GM13976 (cell line): ENCODE measurements around the gene UNC5A.

Experiments used
- DNase-seq: peaks from one replicate; pipeline ENCODE4 v3.0.0; 2012; ENCODE audit warnings: low spot score
- CTCF ChIP-seq: IDR thresholded peaks from 2 replicates; pipeline ENCODE4 v1.5.1; 2012; ENCODE audit warnings: borderline replicate concordance, mild to moderate bottlenecking; ENCODE audit not compliant: insufficient read depth; ENCODE audit errors: extremely low read depth, missing control alignments, control extremely low read depth
- in situ Hi-C: fragments of 300-500 bp; cut with MboI; formaldehyde crosslinking; loops from one replicate; pipeline ENCODE4 v1.12.0; 2022; ENCODE audit warnings: low sequenced_read_pairs, mixed read lengths, inconsistent platforms; ENCODE audit not compliant: unreplicated experiment

The UNC5A gene

GRCh38 chr5:176802116-176802784 lies 8.1 kb upstream of the UNC5A start:
- DNase-seq = no peak
- no peak for TF ChIP-seq CTCF
- in situ Hi-C loops = no loop called here

- no peak for DNase-seq
- no peak for TF ChIP-seq CTCF
- in situ Hi-C loops = no loop called here
Measured at GRCh38 chr5:176803068-176803942, 7.1 kb upstream of the UNC5A start.

- in situ Hi-C loops = no loop called here
- no peak for TF ChIP-seq CTCF
- DNase-seq = no peak
Measured at GRCh38 chr5:176803943-176804498, 6.3 kb upstream of the UNC5A start.

GRCh38 chr5:176806137-176806536 lies 4.2 kb upstream of the UNC5A start:
- DNase-seq = no peak
- no peak for TF ChIP-seq CTCF
- in situ Hi-C loops = no loop called here

GRCh38 chr5:176809544-176810080 lies 747 bp upstream of the UNC5A start:
- DNase-seq = no peak
- in situ Hi-C loops = no loop called here
- no peak for TF ChIP-seq CTCF

- TF ChIP-seq CTCF = no peak
- in situ Hi-C loops = no loop called here
- no peak for DNase-seq
Measured at GRCh38 chr5:176810687-176811501, 535 bp downstream of the UNC5A start.
